ENCODE data around the gene ENTREP3.
"Not testable (repeated sequence)": the region's sequence is repeated elsewhere in the genome, so short reads cannot be mapped to it uniquely, and the experiment has no call there.

Gene ENTREP3

GRCh38 chr1:155247667-155248553, 7.4 kb downstream of the ENTREP3 start:
- TF ChIP-seq, protein P1, sequence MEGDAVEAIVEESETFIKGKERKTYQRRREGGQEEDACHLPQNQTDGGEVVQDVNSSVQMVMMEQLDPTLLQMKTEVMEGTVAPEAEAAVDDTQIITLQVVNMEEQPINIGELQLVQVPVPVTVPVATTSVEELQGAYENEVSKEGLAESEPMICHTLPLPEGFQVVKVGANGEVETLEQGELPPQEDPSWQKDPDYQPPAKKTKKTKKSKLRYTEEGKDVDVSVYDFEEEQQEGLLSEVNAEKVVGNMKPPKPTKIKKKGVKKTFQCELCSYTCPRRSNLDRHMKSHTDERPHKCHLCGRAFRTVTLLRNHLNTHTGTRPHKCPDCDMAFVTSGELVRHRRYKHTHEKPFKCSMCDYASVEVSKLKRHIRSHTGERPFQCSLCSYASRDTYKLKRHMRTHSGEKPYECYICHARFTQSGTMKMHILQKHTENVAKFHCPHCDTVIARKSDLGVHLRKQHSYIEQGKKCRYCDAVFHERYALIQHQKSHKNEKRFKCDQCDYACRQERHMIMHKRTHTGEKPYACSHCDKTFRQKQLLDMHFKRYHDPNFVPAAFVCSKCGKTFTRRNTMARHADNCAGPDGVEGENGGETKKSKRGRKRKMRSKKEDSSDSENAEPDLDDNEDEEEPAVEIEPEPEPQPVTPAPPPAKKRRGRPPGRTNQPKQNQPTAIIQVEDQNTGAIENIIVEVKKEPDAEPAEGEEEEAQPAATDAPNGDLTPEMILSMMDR (conservative IDR thresholded peaks at IDR 0.05), result no peak
- TF ChIP-seq ZFX (IDR thresholded peaks at IDR 0.05), result no peak
- no peak overlapping the region for H3K27ac ChIP-seq

GRCh38 chr1:155246796-155247195, 8.5 kb downstream of the ENTREP3 start:
- H3K27ac ChIP-seq, result not testable (repeated sequence)

DNA sequence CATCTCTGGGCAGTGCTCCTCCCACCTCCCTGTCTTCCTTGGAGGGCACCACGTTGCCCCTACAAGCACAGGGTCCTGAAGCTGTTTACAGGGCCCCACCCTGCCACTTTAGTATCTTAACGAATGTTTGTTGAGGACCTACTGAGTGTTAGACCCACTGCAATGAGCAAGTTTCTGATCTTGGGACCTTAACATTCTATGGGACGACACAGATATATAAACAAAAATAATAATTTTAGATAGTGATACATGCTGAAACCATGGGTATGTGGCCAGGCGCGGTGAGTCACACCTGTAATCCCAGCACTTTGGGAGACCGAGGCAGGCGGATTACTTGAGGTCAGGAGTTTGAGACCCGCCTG, 10.1 kb downstream of the ENTREP3 start:
- TF ChIP-seq, protein P1 (conservative IDR thresholded peaks at IDR 0.05), result no peak
- no peak for TF ChIP-seq ZFX (IDR thresholded peaks at IDR 0.05)
- peak overlapping the region; percentile 67 for H3K27ac ChIP-seq

DNA sequence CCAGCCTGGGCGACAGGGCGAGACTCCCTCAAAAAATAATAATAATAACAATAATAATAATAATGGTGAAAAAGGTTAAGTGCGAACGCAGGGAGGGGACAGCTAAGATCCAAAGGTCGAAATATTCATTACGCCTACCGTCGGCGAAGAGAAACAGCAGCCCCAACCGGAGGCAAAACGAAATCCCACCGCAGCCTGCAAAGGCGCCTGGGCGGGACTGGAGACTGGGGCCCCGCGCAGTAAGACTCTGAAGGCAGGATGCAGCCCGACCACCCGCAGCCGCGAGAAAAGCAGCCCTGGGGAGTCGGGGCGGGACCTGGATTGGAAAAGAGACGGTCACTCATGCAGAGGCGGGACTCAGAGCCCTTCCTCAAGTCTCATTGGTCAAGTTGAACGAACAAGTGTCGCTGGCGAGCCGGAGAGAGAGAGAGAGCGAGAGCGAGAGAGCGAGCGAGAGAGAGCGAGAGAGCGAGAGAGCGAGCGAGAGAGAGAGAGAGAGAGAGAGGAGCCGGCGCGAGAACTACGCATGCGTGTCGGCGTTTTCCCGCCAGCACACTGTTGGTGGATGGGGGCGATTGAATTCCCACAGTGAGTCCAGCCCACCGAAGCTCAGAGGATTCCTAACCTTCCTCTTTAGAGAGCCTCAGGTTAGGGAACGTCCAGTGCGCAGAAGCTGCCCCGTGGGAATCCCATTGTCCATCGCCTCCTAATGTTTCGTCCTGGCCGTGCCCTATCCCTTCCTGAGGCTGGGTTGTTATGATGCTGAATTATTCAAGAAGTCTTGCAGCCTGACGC, 10.7 kb downstream of the ENTREP3 start:
- no peak for TF ChIP-seq ZFX (IDR thresholded peaks at IDR 0.05)
- TF ChIP-seq, protein P1 (conservative IDR thresholded peaks at IDR 0.05), result no peak
- peak overlapping the region; percentile 67 for H3K27ac ChIP-seq

- TF ChIP-seq ZFX (IDR thresholded peaks at IDR 0.05), result no peak
- TF ChIP-seq, protein P1 (conservative IDR thresholded peaks at IDR 0.05), result no peak
These were observed 12.4 kb downstream of the ENTREP3 start for GRCh38 chr1:155242805-155243358.

DNA sequence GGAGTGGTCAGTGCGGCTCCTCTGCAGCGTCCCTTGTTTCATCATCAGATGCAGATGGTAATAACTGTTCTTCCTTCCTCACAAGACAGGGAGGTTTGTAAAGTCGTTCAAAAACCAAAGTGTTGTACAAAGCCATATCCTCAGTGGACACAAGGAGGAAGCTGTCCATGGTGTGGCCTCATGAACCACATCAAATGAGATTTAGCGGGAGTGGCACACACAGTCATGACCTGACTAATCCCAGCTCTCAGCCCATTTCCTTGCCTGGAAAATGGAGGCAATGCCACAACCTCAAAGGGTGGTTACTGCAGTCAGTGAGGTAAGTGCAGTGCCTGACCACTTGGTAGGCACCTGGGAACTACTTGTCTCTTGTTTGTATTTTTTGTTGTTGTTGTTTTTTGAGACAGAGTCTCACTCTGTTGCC, 13.4 kb downstream of the ENTREP3 start:
- TF ChIP-seq, protein P1 (conservative IDR thresholded peaks at IDR 0.05), result no peak
- TF ChIP-seq ZFX (IDR thresholded peaks at IDR 0.05), result no peak
- H3K27ac ChIP-seq, result no peak overlapping the region

More at GRCh38 chr1:155242805-155243358, 12.4 kb downstream of the ENTREP3 start:
- no peak overlapping the region for H3K27ac ChIP-seq

GRCh38 chr1:155241069-155241679, 14.1 kb downstream of the ENTREP3 start:
- no peak for TF ChIP-seq ZFX (IDR thresholded peaks at IDR 0.05)
- TF ChIP-seq, protein P1 (conservative IDR thresholded peaks at IDR 0.05), result no peak
- H3K27ac ChIP-seq, result no peak overlapping the region

All from C4-2B (cell line).